GM18498 (cell line): ENCODE results near the gene KIF26B.
"Not testable (repeated sequence)": the region's sequence is repeated elsewhere in the genome, so short reads cannot be mapped to it uniquely, and the experiment has no call there.

Source experiments
- ATAC-seq: cut with Tn5 transposase; IDR thresholded peaks from one replicate; pipeline ENCODE4 v1.9.1; 2021; ENCODE audit warnings: mild to moderate bottlenecking, moderate library complexity; ENCODE audit not compliant: unreplicated experiment

Gene KIF26B

DNA sequence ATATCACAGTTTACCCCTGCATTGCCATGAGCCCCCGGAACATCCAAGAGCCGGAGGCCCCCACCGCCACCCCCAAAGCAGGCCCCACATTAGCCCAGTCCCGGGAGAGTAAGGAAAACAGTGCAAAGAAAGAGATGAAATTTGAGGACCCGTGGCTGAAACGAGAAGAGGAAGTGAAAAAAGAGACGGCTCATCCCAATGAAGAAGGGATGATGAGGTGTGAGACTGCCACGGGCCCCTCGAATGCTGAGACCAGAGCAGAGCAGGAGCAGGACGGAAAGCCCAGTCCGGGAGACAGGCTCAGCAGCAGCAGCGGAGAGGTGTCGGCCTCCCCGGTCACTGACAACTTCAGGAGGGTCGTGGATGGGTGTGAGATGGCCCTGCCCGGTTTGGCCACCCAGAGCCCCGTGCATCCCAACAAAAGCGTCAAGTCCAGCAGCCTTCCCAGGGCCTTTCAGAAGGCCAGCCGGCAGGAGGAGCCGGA, 532.4 kb downstream of the KIF26B start:
- ATAC-seq, result no peak

DNA sequence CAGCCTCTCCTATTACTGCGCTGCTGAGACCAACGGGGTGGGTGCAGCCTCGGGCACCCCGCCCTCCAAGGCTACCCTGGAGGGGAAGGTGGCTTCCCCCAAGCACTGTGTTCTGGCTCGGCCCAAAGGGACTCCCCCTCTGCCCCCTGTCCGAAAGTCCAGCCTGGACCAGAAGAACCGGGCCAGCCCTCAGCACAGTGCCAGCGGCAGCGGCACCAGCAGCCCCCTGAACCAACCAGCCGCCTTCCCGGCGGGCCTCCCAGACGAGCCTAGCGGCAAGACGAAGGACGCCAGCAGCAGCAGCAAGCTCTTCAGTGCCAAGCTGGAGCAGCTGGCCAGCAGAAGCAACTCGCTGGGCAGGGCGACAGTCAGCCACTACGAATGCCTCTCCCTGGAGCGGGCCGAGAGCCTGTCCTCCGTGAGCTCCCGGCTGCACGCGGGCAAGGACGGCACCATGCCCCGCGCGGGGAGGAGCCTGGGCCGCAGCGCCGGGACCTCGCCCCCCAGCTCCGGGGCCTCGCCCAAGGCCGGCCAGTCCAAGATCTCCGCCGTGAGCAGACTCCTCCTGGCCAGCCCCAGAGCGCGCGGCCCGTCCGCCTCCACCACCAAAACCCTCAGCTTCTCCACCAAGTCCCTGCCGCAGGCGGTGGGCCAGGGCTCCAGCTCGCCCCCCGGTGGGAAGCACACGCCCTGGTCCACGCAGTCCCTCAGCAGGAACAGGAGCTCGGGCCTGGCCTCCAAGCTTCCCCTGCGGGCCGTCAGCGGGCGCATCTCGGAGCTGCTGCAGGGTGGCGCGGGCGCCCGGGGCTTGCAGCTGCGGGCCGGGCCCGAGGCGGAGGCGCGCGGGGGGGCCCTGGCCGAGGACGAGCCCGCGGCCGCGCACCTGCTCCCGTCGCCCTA, 533.1 kb downstream of the KIF26B start:
- ATAC-seq, result no peak

DNA sequence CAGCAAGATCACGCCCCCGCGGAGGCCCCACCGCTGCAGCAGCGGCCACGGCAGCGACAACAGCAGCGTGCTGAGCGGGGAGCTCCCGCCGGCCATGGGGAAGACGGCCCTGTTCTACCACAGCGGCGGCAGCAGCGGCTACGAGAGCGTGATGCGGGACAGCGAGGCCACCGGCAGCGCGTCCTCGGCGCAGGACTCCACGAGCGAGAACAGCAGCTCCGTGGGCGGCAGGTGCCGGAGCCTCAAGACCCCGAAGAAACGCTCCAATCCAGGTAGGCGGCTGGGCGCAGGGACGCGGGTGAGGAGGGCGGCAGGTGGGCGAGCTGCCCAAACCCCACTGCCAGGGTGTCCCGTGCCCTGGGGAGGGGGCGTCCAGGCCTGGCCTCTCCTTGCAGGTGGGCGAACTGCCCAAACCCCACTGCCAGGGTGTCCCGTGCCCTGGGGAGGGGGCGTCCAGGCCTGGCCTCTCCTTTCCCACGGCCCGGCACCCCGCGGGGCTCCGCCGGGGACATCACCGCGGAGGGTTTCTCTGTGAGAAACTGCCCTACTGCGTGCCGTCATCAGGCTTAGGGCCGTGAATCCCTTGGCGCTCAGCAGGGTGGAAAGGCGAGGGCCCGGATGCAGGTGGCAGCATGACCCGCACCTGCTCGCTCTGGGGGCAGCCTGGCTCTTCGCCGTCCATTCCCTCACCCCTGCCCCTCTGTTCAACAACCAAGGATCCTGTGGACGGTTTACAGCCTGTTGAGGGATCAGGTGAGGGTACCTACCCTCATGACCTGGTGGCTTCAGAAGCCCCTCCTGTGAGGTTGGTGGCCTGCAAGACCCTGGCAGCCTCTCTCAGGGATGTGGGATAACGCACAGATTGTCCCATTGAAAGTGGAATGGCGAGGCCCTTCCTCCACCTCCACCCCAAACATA, 534.0 kb downstream of the KIF26B start:
- no peak for ATAC-seq

DNA sequence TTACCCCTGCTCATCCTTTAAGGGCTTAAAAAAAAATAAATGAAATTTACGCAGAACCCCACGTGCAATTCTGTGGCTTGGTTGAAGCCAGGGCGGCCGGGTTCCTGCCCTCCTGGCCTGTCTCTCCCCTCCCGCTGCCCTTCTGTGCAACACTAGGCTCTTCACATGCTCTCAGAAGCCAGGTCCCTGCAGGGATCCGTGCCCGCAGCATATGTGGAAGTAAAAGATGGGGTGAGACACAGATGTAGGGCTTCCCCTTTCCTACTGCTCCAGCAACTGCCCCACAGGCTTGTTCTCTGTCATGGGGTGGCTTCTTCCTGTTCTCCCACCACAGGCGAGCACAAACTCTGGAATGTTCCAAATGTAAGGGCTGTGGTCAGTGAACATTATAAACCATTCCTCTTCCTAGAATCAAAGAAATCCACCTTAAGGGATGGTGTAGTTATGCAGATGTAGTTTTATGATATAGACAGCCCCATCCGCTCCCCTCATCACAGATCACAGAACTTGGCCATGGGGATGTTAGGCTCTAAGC, 535.4 kb downstream of the KIF26B start:
- ATAC-seq, result no peak

DNA sequence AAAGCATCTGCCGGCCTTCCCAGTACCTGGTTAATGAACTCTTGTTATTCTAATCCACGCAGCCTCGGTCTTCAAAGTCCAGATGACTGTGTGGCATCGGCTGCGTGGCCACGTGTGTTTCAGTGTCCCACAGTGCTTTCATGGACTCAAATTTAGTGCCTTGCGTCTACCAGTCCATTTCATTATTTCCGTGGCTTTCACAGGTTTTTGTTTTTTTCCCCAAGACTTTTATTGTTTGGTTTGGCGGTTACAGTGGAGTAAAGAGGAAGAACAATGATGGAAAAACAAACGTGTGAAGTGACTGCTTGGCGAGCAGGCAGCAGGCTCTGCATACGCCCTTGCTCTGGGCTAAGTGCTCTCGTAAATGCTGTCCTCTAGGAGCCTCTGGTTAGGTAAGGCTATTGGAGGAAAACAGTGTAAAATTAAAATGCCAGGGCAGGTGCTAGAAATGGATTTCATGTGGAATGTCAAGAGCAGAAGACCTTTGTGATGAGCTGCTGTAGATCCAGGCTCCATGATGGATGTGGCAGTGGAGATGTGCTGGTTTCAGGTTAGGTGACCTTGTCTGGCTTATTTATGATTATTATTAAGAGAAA, 536.3 kb downstream of the KIF26B start:
- ATAC-seq, result no peak

DNA sequence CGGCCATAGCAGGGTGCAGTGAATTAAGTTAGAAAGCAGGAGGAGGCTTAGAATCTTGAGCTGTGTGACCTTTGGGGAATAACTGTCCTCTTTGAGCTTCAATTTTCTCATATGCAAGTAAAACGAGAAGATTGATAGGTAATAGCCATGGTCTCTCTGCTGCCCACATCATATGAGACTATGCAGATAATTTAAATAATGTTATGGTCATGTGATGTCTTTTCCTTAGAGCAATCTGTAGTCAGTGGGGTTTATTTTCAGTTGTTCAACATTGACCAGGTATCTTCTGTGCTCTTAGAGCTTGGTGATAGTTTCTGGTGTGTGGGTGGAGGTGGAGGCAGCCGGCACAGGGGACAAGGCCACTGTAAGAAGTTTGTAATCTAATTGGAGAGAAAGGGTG, 537.1 kb downstream of the KIF26B start:
- no peak for ATAC-seq

DNA sequence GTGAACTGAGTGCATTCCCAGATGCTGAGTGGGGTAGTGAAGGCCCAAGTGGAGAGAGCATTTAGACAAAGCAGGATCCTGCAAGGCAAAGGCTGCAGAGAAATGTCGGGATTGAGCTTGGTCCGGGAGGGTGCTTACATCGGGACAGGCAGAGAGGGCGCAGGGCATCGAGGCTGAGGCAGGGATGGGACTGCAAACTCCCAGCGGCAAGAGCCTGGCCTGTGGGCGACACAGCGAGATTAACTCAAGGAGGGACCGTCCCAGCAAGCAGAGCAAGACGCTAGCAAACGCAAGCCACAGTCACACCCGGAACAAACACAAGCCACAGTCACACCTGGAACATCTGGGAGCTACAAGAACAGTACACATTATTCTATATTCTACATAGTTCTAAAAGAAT, 537.5 kb downstream of the KIF26B start:
- ATAC-seq, result no peak

DNA sequence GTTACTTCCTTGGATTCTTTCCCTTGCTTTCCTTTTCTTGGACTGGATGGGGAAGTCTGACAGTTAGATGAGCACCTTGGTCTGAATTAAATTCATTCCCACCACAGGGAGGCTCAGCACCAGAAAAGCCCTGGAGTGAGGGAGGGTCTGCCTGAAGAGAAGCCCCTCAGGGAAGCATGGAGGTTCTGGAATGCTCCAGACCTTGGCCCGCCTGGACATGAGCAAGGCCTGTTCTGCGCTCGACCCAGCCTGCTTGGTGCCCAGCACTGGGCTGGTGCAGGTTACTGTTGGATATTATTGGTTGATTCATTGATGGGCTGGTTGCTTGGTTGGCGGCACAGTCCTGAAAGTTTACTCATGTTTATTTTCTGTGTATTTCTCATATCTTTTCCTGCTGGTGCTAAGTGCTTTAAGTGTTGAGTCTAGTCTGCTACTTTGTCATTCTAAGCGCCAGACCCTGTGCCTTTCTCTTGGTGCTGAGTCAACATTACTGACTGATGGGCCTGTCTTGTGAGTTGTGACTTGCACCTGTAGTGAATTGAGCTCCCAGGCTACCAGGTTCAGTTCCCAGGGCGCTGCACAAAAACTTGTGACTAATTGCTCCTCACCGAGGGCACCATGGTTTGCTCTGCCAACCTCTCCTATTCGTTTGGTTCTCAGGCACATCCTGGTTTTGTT, 538.5 kb downstream of the KIF26B start:
- ATAC-seq, result no peak

DNA sequence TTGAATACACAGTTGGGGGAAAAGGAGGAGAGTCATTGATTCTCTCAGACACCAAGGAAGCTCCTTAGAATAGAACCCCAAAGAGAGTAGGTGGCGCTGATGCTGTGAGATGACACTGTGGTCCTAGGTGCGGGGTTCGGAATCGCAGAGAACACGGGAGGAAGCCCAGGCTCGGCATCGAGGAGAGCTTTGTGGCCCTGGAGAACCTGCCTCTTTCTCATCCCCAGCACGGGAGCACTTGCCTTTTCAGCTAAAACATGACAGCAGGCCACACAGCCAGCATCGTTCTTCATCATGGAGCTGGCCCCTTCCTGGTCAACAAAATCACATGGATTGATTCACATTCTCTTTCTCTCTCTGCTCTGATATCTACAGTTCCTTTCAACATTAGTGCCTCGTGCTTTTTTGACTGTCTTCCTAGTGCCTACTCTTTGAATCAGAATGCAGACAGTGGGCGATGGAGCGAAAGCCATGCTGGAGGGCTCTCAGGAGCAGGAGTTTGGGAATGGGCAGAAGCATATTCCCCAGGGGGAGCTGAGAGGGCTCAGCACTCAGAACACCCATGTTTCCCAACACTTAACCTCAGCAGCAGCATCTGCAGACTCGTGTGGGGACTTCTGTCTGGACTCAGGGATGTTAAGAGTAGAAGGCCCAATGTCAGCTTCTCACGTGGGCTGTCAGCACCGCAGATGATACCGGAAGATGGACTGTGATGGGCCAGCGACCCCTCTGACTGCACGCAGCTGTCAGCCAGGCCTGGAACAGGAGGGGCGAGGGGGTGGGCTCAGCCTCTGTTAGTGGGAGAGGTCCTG, 539.4 kb downstream of the KIF26B start:
- ATAC-seq, result no peak

DNA sequence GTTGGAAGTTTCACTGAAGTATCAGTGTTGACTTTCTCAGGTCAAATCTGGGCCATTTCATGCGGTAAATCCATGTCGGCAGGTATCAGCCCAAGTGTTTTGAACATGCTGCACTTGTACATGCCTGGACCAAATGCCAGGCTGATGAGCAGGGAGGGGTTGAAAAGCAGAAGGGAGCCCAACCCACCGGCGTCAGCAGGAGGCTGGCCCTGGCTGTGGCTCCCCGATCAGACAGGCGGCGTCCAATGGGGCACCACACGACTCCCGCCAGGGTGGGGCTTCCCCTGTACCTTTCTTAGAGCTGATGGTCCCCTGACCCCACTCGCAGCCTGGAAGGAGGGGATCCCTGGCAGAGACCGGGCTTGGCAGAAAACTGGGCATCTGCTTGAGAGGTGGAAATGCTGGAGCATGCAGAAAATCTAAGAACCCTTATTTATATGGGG, 540.0 kb downstream of the KIF26B start:
- no peak for ATAC-seq

DNA sequence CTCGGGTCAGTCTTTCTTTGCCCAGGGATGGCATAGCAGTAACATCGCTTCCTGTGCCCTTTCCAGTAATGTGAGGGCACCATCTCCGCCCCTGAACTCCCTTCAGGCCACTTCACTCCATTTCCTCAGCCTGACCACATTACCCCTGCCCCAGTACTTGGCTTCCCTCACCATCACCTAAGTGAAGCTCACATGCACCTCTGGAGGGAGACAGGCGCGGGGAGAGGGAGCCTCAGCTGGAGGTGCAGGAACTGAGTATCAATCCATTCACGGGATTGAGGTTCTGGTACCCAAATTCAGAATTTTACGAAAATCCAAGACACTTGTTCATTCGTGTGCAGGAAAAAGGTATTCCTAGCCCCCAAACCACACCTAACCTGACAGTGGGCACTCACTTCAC, 540.4 kb downstream of the KIF26B start:
- no peak for ATAC-seq

DNA sequence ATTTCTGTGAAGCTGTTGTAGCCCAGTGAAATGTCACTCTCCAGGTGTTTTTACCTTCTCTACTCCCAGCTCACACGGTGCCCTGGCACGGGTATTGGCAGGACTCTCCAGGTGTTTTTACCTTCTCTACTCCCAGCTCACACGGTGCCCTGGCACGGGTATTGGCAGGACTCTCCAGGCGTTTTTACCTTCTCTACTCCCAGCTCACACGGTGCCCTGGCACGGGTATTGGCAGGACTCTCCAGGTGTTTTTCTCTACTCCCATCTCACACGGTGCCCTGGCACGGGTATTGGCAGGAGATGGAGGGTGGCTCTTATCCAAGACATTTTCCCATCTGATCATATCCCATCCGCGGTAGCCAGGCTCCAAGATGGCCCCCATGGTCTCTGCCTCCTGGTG, 540.9 kb downstream of the KIF26B start:
- not testable (repeated sequence) for ATAC-seq

DNA sequence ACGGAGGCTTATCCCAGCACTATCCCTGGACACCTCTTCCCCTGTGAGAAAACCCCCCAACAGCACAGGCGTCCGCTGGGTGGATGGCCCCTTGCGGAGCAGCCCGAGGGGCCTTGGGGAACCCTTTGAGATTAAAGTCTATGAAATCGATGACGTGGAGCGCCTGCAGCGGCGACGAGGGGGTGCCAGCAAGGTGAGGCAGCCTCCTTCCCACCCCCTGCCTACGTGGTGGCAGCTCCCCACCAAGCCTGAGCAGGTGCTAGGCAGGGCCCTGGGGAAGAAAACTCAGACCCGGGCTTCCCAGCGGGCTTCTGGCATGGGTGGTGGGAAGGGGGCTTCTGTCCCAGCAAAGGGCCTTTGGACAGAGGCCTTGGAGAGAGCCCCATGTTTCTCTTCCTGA, 543.3 kb downstream of the KIF26B start:
- ATAC-seq, result no peak

DNA sequence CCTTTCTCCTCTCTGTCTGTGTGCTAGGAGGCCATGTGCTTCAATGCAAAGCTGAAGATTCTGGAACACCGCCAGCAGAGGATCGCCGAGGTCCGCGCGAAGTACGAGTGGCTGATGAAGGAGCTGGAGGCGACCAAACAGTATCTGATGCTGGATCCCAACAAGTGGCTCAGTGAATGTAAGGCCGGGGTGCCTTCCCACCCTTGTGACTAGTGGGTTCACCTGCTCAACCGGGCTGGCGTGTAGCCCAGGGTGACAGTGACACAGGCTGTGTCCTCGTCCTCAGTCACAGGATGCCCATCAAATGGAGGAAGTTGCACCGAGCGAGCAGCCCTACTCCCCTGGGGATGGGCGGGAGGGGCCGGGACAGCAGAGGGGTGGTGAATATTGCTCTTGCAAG, 544.1 kb downstream of the KIF26B start:
- ATAC-seq, result no peak

DNA sequence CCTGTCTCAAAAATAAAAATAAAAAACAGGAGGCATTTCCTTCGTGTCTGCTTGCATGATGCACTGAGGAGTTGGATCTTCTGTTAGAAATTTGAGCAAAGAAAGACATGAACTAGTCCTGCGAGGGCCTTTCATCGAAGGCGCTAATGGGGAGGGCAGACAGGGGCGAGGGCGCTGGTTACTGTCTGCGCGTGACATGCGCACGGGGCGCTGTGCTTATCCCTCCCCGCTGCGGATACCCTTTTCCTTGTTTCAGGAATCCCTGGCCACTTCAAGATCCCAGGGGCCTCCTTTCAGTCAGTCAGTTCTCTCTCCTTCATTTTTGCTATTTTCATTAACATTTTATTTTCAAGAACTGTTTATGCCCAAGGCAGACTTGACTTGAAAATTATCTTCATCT, 545.8 kb downstream of the KIF26B start:
- no peak for ATAC-seq

DNA sequence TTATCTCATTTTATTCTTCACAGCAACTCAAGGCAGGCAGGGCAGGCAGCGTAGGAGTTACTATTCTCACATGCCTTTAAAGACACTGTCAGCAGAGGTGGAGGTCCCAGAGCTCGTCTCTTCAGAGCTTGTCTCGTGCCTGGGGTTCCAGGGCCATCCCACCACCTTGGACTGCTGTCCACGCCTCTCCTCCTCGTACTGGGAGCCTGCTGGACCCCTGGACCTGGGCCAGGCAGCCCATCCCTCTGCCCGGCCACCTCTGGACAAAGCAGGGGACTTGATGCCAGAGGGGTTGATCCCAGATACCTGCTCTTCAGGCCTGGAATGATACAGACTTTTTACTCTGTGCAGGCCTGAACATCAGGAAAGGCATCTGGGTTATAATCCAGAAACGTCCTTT, 546.8 kb downstream of the KIF26B start:
- no peak for ATAC-seq

DNA sequence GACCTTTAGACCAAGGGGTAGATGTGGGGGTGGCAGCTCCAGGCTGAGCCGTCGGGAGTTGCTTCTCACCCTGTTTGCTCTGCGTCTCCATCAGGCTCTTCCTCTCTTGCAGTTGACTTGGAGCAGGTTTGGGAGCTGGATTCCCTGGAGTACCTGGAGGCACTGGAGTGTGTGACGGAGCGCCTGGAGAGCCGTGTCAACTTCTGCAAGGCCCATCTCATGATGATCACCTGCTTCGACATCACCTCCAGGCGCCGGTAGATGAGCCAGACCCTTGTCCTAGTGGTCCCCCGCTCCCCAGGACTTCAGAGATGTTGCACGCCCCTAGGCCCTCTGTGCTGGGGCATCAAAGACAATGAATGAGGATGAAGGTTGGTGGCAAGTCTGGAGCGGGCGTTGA, 547.6 kb downstream of the KIF26B start:
- ATAC-seq, result no peak

DNA sequence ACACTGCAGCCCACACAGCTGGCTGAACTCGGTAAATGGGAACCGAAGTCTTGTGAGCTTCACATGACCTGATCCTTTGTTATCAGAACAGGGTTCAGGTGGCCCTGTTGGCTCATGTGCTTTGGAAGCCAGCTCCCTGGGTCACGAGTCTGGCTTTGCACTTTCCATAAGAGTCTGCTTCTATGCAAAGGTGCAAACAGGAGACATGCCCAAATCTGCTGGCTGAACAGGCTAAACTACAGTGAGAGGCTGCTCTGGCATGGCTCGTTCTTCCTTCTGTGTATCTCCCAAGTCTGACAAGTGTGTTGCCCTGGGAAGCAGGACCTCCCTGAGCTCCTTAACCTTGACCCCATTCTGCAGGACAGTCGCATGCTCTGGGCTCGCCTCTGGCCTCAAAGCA, 549.6 kb downstream of the KIF26B start:
- no peak for ATAC-seq

DNA sequence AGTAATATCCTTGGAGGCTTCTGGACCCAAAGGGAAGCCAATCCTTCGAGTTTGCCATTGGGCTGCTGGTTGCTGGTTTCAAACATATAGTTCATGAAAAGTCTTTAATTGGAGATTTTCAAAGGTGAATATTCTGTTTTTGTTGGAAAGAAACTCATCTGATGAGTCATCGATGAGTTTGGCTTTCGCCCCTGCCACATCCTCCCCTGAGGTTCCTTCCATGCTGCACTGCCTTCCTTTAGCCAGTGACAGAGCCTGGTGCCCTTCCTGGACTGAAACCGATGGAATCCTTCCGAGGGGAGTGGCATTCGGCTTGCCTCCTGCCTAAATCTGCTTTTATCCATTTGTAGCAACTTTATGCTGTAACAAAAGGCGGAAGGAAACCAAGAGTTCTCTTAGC, 550.0 kb downstream of the KIF26B start:
- no peak for ATAC-seq

DNA sequence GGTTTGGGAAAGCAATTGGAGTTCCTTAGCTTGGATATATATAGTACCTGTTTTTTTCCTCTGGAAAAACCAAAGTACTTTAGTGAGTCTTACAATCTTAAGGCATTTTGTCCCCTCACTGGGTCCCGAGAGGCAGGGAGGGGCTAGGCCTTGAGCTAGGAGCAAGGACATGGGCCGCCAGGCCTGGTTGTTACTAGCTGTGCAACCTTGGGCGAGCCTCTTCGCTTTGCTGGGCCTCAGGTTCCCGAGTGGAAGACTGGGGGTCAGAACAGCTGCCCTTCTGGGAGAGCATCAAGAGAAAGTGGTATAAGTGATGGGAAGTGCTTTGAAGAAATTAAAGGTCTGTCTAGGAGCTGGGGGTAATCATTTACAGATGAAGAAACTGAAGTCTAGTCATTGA, 553.2 kb downstream of the KIF26B start:
- ATAC-seq, result no peak
